Ecto neural progenitor cell (in vitro differentiated cells): ENCODE results near the gene AFDN.

Experiments used
- DNase-seq: peaks from one replicate; pipeline ENCODE4 v3.0.0-alpha.2; 2018; ENCODE audit warnings: low spot score

The AFDN gene

GRCh38 chr6:167866642-167867041 is 39.9 kb downstream of the AFDN start:
- no peak for DNase-seq

DNA sequence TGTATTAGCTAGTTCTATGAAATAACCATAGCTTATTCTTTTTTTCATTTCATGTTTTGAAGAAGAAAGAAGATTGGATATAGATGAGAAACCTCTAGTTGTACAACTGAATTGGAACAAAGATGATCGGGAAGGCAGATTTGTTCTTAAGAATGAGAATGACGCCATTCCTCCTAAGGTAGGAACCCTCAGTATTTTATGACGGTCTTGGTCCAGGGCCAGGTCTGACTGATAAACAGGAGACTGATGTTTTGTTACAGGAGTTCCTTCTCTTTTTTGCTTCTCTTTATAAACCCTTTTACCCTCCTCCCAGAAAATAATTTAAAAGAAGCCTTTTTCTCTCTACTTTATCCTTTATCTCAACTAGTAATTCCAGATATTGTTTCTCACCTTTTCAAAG is 43.6 kb downstream of the AFDN start:
- DNase-seq: no peak

- no peak for DNase-seq
Observed at GRCh38 chr6:167872538-167873210, 46.0 kb downstream of the AFDN start.

- DNase-seq: no peak
Observed at GRCh38 chr6:167877994-167878779, 51.5 kb downstream of the AFDN start.

GRCh38 chr6:167879612-167880011 is 52.9 kb downstream of the AFDN start:
- no peak for DNase-seq

GRCh38 chr6:167881327-167881726 is 54.6 kb downstream of the AFDN start:
- DNase-seq: no peak

DNA sequence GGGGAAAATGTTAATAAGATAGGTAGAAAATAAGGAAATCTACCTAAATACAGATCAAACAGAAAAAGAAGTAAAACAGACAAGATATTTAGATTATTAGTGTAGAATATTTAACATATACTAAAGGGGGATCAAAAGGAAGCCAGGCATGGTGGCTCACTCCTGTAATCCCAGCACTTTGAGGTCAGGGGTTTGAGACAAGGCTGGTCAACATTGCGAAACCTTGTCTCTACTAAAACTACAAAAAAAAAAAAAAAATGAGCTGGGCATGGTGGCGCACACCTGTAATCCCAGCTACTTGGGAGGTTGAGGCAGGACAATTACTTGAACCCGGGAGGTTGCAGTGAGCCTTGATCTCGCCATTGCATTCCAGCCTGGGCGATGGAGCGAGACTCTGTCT is 55.5 kb downstream of the AFDN start:
- DNase-seq: no peak

GRCh38 chr6:167888098-167888497 is 61.4 kb downstream of the AFDN start:
- no peak for DNase-seq

GRCh38 chr6:167892835-167893815 is 66.4 kb downstream of the AFDN start:
- DNase-seq: no peak

GRCh38 chr6:167894965-167895364 is 68.3 kb downstream of the AFDN start:
- DNase-seq: no peak

DNA sequence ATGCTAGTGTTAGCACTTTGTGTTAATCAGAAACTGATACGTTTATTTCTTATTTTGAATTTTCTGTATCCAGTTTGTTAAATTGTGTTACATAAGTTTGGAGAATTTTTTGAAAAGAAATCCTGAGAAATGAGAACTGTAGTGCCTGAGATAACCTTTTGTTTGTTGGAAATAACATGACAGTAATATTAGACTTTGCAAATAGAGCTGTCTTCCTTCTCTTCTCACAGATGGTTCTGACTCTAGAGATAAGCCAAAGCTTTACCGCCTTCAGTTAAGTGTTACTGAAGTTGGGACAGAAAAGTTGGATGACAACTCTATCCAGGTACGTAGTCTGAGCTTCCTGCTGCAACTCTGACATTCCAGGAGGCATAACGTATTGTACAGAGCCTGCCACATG is 69.9 kb downstream of the AFDN start:
- no peak for DNase-seq

DNA sequence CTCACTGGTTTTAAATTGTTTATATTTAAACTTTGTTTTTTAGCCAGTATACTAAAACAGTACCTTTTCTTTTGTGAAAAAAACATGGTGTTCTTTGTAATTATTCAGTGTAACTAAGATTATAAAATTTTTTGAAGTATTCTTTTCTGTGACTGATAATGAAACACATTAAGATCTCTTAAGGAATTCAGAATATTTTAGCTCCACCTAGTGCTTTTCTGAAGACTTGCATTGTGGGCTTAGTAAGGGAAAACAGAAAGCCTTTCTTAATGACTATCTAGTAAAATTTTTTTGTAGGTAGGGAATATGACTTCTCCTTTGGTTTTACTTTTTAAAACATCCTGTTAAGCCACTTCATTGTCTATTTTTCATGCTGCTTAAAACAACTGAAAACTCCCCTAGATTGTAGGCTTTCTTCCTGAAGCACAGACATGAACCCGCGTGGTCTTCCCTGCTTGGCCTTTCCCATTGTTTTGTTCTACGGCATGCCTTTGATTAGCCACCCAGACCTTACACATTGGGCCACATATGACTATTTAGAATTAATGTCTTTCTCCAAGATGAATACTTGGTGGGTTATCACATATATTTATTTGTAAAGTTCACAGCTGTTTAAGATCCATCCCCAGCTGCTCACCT is 72.1 kb downstream of the AFDN start:
- no peak for DNase-seq

DNA sequence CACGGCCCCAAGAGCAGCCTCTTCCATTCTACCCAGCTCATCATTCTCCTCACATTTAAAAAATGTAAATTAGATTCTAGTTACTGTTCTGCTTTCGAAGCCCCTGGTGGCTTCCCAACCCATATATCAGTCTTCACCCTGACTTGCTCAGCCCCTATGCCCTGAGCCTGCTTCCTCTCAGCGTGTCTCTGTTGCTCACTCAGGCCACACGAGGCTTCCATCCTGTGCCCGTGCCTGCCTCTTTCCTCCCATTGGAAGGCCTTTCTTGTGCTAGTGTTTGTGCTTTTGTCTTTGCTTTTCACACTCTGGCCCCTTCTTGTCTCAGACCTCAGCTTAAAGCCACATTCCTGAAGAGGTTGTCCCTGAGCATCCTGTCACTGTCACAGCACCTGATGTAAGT is 78.1 kb downstream of the AFDN start:
- no peak for DNase-seq

DNA sequence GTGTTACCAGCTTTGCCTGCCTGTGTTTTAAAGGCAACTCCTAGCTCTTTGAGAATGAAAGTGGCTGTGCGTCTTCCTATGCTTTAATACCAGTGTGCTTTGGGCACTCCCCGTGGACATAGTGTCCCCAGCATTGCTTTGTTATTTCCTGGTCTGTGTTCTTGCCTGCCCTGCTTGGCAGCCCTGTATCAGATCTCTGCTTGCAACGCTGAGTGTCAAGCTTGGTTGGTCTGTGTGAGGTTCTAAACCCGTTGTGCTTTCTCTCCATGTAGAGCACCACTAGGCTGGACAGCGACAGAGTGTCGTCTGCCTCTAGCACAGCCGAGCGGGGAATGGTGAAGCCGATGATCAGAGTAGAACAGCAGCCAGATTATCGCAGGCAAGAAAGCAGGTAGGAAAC is 80.2 kb downstream of the AFDN start:
- DNase-seq: no peak

GRCh38 chr6:167907837-167908681 is 81.3 kb downstream of the AFDN start:
- no peak for DNase-seq

DNA sequence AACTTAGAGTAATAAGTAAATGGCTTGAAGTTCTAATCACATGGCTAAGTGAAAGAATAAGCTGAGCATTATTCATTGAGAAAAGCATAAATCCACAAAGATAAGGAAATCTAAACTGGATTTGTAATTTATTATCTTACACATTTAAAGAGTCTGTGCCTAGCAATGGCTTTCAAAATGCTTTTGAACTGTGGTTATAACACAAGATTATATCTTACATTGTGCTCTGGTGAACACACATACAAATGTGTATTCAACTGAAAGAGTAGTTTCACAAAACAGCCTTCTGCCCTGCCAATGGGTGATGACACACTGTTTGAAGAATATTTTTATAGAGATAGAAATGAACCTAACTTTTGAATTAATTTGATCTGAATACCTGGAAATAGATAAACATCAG is 83.3 kb downstream of the AFDN start:
- no peak for DNase-seq

GRCh38 chr6:167910652-167911051 is 83.9 kb downstream of the AFDN start:
- DNase-seq: no peak

DNA sequence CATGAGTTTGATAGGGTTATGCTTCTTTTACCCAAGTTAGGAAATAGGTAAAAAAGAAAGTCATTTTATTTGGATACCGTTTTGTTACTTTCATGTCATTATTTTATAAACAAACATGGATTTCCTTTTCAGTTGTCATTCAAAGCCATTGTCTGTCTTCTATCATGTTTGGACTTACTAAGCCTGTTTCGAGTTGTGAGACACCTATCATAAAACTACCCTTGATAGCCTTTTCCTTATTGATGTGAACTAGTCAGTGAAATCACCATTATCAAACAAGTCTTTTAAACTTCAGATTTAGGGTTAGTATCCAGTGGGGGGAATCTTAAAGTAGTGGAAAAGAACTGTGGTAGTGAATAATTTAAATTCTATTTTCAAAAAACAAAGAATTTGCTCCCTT is 85.8 kb downstream of the AFDN start:
- DNase-seq: no peak

- DNase-seq: no peak
Observed at GRCh38 chr6:167913699-167914098, 87.0 kb downstream of the AFDN start.

- DNase-seq: no peak
Observed at GRCh38 chr6:167915139-167915538, 88.4 kb downstream of the AFDN start.

GRCh38 chr6:167917551-167918154 is 90.9 kb downstream of the AFDN start:
- no peak for DNase-seq
